LNCaP clone FGC (cell line): ENCODE data around the gene MYBPC1.

ENCODE experiments used
- DNase-seq: peaks from one replicate; pipeline ENCODE4 v3.0.0-alpha.2; 2011; ENCODE audit warnings: low read depth
- H3K4me3 ChIP-seq: 2 replicates; pipeline ENCODE4 v1.5.1; 2011; ENCODE audit warnings: mild to moderate bottlenecking, low read depth, low read length, control low read depth
- CTCF ChIP-seq: IDR thresholded peaks from 2 replicates; pipeline ENCODE4 v1.5.1; 2012; ENCODE audit warnings: mild to moderate bottlenecking; ENCODE audit not compliant: control insufficient read depth, insufficient read depth; ENCODE audit errors: extremely low read depth

MYBPC1 gene

DNA sequence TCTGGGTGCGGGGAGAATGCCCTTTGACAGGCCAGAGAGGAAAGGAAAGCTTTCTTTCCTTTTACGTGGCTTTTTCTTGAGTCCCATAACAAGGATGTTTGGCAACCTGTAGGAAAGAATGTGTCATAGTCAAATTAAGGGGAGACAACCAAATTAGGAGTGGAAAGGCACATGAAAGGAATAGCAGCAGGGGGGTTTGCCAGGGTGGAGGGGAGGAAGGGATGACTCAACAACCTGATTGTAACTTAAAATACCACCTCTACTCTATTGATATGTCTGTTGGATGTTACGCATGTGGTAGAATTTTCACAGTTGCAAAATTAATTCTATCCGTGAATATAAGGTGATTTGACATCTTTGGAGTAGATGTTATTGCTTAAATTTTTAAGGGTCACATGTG is 28.5 kb upstream of the MYBPC1 start:
- no peak for TF ChIP-seq CTCF
- H3K4me3 ChIP-seq = no peak overlapping the region
- DNase-seq = no peak

DNA sequence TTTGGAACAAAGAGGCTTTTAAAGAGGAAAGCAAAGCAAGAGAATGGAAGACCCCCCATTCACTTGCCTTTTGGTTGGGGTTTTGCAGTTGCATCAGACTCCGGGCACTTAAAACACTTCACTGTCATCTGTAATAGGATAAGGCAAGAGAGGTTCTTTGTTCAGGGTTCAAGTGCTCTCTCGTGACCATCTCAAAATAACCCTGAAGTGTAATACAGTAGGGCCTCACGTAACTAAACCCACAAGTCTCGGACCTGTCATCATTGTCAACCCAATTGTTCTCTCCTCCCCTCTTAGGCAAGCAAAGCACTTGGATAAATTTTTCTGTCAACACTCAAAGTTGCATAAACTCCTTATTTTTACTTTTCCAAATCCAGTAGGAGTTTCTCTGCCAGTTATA is 26.9 kb upstream of the MYBPC1 start:
- H3K4me3 ChIP-seq = no peak overlapping the region
- DNase-seq = no peak
- no peak for TF ChIP-seq CTCF

GRCh38 chr12:101570047-101570446 is 24.7 kb upstream of the MYBPC1 start:
- H3K4me3 ChIP-seq = no peak overlapping the region
- peak; percentile 25 for DNase-seq
- TF ChIP-seq CTCF = peak; percentile 52

DNA sequence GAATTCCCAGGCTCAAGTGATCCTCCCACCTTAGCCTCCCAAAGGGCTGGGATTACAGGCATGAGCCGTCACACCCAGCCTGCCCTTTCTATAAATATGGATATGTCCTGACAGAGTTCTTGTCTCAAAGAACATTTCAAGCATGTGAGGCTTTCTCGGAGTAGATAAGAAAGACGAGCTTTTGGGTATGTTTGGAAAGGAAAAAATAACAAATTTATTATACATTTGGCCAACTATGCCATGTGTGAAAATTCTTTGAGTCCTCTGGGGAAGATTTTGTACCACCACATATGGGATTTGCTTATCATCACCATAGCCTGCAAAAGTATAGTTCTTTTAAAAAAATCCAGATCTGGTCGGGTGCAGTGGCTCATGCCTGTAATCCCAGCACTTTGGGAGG is 23.7 kb upstream of the MYBPC1 start:
- H3K4me3 ChIP-seq = no peak overlapping the region
- DNase-seq = no peak
- no peak for TF ChIP-seq CTCF

GRCh38 chr12:101573743-101574142 is 21.0 kb upstream of the MYBPC1 start:
- no peak for DNase-seq
- no peak for TF ChIP-seq CTCF
- no peak overlapping the region for H3K4me3 ChIP-seq

- H3K4me3 ChIP-seq = no peak overlapping the region
- TF ChIP-seq CTCF = no peak
- DNase-seq = no peak
These were observed 16.4 kb upstream of the MYBPC1 start for GRCh38 chr12:101578417-101578816.

- H3K4me3 ChIP-seq = no peak overlapping the region
- no peak for DNase-seq
- no peak for TF ChIP-seq CTCF
These were observed 13.6 kb upstream of the MYBPC1 start for GRCh38 chr12:101581190-101581589.
